Spinal cord (tissue), 10 donors: ENCODE measurements around the gene TMEM108. TPM values are rescaled to one million over a fixed set of nuclear protein-coding genes. Genes with fewer than 3 reads are reported as not detected.

ENCODE experiments used
- DNase-seq, 6 donors: peaks; one replicate each; pipeline versions ENCODE4 v3.0.0 to v3.0.0-alpha.2; 2013 to 2015; ENCODE audit warnings: low spot score in 6 of 6, low read depth in 4 of 6
- H3K27ac ChIP-seq: one replicate; pipeline ENCODE4 v1.5.1; 2013; ENCODE audit warnings: low read depth, low read length, control low read depth
- H3K27me3 ChIP-seq: one replicate; pipeline ENCODE4 v1.6.1; 2013; ENCODE audit warnings: low read length; ENCODE audit not compliant: control insufficient read depth, insufficient read depth
- H3K36me3 ChIP-seq: one replicate; pipeline ENCODE4 v1.6.1; 2013; ENCODE audit warnings: low read length; ENCODE audit not compliant: control insufficient read depth, insufficient read depth
- H3K4me1 ChIP-seq: one replicate; pipeline ENCODE4 v1.6.1; 2013; ENCODE audit warnings: low read length; ENCODE audit not compliant: control insufficient read depth, insufficient read depth
- H3K4me3 ChIP-seq: one replicate; pipeline ENCODE4 v1.5.1; 2013; ENCODE audit warnings: low read depth, low read length, control low read depth
- H3K9me3 ChIP-seq: one replicate; pipeline ENCODE4 v1.6.1; 2013; ENCODE audit warnings: low read length; ENCODE audit not compliant: control insufficient read depth, insufficient read depth
- WGBS: methylation state at CpG from one replicate; pipeline ENCODE4 v1.1.5; 2013; ENCODE audit warnings: missing lambda C conversion rate; ENCODE audit not compliant: insufficient coverage; 5-methylcytosine and 5-hydroxymethylcytosine counted together
- polyA plus RNA-seq, 2 donors: library from polyadenylated mRNA; unstranded; fragments of 120-200 nt; gene quantifications; one replicate each; pipeline ENCODE4 v1.2.1, GENCODE V29; 2013; ENCODE audit not compliant: insufficient read length in 2 of 2
- total RNA-seq, 2 donors: library from RNA; depleted of rRNA in 1 of 2; stranded (reverse); fragments of 120-200 nt in 1 of 2; fragments of >200 nt in 1 of 2; gene quantifications; one replicate each; pipeline versions ENCODE4 v1.2.3 to v1.2.4, GENCODE V29; 2013 to 2014
- donor health status: healthy.

The TMEM108 gene
- total and polyA plus RNA-seq, 4 donors, result 6.6 to 75.5 (median 30.5) TPM

DNA sequence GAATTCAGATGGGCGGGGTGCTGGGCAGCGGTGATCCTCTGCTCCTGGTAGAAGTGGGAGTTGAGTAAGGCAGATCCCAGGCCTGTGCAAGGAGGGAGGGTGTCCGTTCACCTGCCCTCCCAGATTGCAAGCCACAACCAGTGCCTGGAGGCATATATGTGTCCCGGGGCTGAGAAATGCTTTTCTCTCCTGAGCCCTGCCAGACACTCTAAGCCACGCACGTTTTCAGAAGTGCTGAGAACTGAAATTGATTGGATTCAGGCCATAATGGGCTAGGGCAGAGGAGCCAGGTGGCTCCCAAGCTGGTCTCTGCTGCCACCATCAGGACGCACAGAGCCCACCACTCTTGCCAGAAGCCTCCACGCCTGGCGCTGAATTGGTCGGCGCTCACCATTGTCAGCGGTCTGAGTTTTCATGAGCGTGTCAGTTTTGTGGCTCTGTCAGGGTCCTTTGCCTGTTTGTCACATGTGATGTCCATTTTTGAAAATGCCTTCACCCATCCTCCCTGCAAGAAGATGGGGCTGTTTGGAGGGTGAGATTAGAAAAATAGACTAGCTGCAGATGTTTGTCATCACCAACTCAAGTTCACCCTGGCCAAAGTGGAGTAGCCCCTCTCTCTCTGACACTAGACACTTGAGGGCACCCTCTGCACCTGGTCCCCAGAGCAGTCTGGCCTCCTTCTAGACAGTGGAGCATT is 346.3 kb downstream of the TMEM108 start:
- Histone ChIP-seq H3K36me3 (peaks cover 22% of the 10 kb centered on the region), H3K27ac (no peak overlapping the region), H3K4me1 (peaks cover 36% of the 10 kb centered on the region), H3K9me3 (no peaks in the 10 kb centered on the region), H3K27me3 (no peaks in the 10 kb centered on the region), H3K4me3 (no peak overlapping the region)
- WGBS, result 22% methylated on average over 10 of the region's 13 CpGs
- DNase-seq, result peak; percentile 63 to 96 (median 74)

DNA sequence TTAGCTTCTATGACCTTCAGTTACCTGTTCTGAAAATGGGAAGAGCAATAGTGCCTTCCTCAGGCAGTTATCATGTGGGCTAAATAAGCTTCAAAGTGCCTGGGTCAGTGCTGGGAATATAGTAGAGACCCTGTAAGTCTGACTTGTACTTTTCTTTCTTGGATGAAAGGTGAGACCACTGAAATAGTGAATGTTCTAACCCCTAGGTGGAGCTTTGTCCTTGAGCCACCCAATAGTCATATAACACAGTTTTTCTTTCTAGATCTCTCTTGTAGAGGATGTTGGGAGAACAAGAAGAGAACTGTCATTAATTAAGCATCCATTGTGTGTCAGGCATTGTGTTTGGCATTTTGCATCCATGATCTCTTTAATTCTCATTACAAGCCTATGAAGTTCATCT is 348.7 kb downstream of the TMEM108 start:
- H3K9me3 ChIP-seq, result no peaks in the 10 kb centered on the region
- H3K4me1 ChIP-seq, result peaks cover 16% of the 10 kb centered on the region
- H3K36me3 ChIP-seq, result peaks cover 19% of the 10 kb centered on the region
- no peak overlapping the region for H3K27ac ChIP-seq
- no peaks in the 10 kb centered on the region for H3K27me3 ChIP-seq
- no peak for DNase-seq
- no peak overlapping the region for H3K4me3 ChIP-seq

DNA sequence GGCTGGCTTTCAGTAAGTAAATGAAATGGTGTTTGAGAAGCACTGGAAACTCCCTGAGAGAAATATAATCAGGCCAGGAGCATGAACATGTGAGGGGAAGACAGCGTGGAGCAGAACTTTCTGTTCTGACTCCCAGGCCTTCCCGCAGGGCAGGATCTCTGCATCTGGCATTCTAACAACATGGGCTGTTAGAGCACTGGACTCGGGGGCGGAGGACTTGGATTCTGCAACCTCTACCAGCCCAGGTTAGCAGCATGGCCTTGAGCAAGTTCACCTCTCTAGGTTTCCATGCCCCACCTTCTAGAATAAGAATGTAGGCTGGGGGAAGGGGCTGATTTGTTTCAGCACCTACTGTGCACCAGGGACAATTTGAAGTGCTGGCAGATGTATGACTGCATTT is 349.1 kb downstream of the TMEM108 start:
- no peak for DNase-seq
- no peaks in the 10 kb centered on the region for H3K9me3 ChIP-seq
- WGBS, result 95% methylated on average over 2 of the region's 4 CpGs
- peaks cover 12% of the 10 kb centered on the region for H3K4me1 ChIP-seq
- no peak overlapping the region for H3K4me3 ChIP-seq
- no peak overlapping the region for H3K27ac ChIP-seq
- peaks cover 23% of the 10 kb centered on the region for H3K36me3 ChIP-seq
- H3K27me3 ChIP-seq, result no peaks in the 10 kb centered on the region

DNA sequence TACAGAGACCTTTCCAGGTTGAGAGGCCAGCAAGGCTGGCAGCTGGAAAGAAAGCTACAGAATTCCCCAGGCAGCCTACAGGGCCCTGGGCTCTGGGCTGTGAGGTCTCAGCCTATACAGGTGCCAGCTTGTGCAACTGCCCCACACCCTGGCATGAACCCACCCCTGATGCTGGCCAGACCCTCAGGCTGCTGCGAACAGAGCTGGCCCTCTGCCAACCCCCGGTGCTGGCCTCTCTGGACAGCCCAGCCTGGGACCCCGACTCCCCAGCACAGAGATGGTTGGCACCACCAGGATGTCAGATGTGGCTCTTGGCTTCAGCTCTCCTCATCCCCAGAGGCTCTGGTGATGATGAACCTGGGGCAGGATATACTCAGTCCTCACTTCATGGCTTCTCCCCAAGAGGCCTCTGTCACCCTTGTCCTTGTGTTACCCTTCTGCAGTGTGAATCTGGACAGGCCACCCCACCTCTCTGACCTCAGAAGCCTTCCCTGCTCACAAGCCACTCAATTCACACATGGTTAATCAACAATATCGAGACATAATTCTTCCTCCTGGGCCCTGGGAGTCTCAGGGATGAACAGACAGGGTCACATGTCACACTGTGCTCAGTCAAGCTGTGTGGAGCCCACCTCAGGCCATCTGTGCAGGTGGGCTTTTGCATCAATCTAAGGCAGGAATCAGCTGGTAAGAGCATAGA is 350.7 kb downstream of the TMEM108 start:
- Histone ChIP-seq H3K36me3 (peaks cover 37% of the 10 kb centered on the region), H3K9me3 (no peaks in the 10 kb centered on the region), H3K27me3 (no peaks in the 10 kb centered on the region), H3K4me1 (peaks cover 16% of the 10 kb centered on the region), H3K4me3 (no peak overlapping the region), H3K27ac (no peak overlapping the region)
- whole genome bisulfite sequencing, result 56% methylated on average over 4 of the region's 4 CpGs
- DNase-seq, result no peak

DNA sequence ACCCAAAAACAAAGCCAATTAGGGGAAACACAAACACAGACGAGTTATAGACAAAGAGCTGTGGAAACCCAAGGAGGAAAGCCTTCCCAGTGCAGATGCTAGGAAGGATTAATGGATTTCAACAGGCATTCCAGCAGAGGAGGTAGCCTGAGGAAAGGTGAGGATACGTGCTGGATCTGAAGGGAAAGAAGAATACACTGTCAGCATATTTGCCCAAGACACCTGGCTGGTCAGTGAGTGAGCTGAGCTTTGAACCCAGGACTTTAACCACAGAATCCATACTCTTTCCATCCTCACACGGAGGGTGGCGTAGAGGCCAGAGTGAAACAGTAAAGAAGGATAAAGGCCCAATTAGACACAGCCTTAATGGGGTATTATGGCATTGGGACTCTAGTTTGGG is 352.5 kb downstream of the TMEM108 start:
- 83% methylated on average over 1 of the region's 4 CpGs for WGBS
- Histone ChIP-seq H3K27me3 (no peaks in the 10 kb centered on the region), H3K9me3 (no peaks in the 10 kb centered on the region), H3K4me3 (no peak overlapping the region), H3K4me1 (peaks cover 11% of the 10 kb centered on the region), H3K27ac (no peak overlapping the region), H3K36me3 (peaks cover 38% of the 10 kb centered on the region)
- no peak for DNase-seq

DNA sequence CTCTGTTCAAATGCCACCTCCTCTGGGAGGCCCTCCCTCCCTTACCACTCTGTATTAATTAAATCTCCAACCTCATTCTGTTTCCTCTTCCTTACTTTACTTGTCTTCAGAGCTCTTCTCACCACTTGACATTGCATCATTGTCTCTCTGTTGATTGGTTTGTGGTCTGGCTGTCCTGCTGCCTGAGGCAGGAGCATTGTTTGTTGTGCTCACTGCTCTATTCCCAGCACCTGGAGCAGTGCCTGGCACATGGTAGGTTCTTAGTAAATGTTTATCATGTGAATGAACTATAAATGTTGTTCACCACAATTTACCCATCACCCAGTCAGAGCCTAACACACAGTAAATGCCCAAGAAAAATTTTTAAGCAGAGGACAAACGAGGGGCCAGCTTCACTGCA is 355.0 kb downstream of the TMEM108 start:
- H3K4me1 ChIP-seq, result peaks cover 11% of the 10 kb centered on the region
- DNase-seq, result no peak
- no peaks in the 10 kb centered on the region for H3K27me3 ChIP-seq
- H3K4me3 ChIP-seq, result no peak overlapping the region
- H3K27ac ChIP-seq, result no peak overlapping the region
- H3K9me3 ChIP-seq, result no peaks in the 10 kb centered on the region
- 80% methylated on average over 1 of the region's 1 CpG for WGBS
- H3K36me3 ChIP-seq, result peaks cover 41% of the 10 kb centered on the region

DNA sequence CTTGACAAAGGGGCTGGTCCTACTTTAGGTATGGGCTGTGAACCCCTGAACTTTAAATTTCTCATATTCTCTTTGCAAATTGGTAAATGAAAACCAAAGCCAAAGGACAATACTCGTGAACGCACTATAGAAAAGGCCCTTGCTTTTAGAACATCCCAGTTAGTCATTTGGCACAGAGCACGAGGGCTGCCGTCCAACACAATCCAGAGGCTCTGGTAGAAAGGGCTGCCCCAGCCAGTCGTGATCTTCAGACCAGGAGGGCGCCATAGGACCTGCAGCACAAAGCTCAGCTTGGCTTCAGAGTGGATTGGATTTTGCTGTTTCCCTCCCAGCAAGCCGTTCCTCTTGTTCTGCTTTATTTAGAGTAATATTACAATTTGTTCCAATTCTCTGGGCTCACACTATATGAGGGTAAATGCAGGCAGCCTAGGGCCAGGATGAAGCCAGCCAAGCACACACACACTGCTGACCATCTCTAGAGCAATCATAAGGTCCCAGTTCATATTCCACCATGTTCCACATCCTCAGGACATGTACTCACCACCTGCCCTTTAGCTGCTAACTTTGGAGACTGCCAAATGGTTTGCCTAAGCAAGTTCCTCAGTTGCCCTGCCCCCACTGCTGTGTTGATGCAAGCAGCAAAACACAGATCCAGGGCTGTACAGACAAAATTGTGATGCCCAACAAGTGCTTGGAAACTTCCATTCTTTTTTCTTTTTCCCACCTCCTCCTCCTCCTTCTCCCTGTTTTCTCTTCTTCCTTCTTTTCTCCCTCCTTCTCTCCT is 355.7 kb downstream of the TMEM108 start:
- H3K4me3 ChIP-seq, result no peak overlapping the region
- no peaks in the 10 kb centered on the region for H3K9me3 ChIP-seq
- peaks cover 11% of the 10 kb centered on the region for H3K4me1 ChIP-seq
- 53% methylated on average over 6 of the region's 7 CpGs for WGBS
- no peak overlapping the region for H3K27ac ChIP-seq
- no peaks in the 10 kb centered on the region for H3K27me3 ChIP-seq
- H3K36me3 ChIP-seq, result peaks cover 38% of the 10 kb centered on the region
- peak in 1 of 6 donors; percentile 55 for DNase-seq

DNA sequence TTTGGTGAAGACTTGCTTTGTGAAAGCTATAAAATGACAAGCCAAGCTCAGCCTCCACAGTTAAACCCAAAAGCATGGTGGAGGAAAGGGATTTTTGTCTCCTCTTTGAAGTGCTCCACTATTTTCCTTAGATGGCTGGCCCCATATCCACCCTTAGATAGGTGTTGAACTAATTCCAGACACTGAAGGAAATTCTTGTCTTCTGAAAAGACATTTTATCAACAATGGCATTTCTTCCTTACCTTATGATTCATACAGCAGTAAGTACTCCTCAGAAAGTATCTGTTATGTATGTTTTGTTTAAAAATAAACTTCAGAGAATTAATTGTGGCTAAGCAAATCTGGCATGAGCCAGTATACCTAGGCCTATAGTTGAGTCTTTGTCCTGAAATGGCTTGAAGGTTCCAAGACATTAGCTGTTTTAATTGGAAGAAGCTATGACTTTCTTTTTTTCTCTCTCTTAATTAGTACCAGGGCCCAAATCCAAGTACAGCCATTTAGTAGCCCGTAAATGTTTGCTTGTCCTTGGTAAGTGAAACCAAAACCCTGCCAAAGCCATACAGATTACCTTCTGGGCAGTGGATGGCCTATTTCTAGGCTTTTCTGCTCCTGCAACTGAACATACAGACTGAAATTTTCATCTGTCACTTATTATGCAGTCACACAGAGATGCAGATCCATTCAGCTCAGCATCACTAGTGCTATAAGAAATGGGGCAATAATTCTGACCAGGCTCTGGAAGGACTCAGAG is 356.5 kb downstream of the TMEM108 start:
- H3K4me3 ChIP-seq, result no peak overlapping the region
- WGBS, result 55% methylated on average over 1 of the region's 1 CpG
- no peaks in the 10 kb centered on the region for H3K9me3 ChIP-seq
- no peak overlapping the region for H3K27ac ChIP-seq
- no peak for DNase-seq
- H3K4me1 ChIP-seq, result peaks cover 11% of the 10 kb centered on the region
- H3K36me3 ChIP-seq, result peaks cover 37% of the 10 kb centered on the region
- H3K27me3 ChIP-seq, result no peaks in the 10 kb centered on the region

DNA sequence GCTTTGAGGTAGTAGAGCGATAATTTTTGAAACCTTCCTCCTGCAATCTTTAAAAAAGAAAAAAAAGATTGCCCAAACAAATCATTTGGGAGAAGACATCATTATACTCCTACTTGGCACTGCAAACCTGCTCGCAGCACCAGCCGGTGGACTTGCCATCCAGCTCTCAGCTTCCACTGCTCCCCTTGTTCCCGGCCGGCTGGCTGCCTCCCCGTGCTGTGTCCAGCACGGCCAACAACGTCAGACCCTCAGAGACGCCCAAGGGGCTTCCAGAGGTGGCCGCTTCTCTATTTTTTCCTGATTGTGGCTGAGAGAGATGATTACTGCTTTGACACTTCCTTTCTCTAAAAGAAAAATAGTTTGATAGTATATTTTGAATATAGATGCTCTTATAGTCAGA is 358.7 kb downstream of the TMEM108 start:
- no peak overlapping the region for H3K4me3 ChIP-seq
- no peaks in the 10 kb centered on the region for H3K27me3 ChIP-seq
- WGBS, result no CpG with 5 or more reads among the region's 10 CpGs
- H3K36me3 ChIP-seq, result peaks cover 31% of the 10 kb centered on the region
- H3K27ac ChIP-seq, result no peak overlapping the region
- no peaks in the 10 kb centered on the region for H3K9me3 ChIP-seq
- H3K4me1 ChIP-seq, result peaks cover 16% of the 10 kb centered on the region
- no peak for DNase-seq
